8988T (cell line): Measurements from ENCODE around the gene MAML3.

Experiments
- DNase-seq: peaks from one replicate; pipeline ENCODE4 v3.0.0; 2011

The MAML3 gene

DNA sequence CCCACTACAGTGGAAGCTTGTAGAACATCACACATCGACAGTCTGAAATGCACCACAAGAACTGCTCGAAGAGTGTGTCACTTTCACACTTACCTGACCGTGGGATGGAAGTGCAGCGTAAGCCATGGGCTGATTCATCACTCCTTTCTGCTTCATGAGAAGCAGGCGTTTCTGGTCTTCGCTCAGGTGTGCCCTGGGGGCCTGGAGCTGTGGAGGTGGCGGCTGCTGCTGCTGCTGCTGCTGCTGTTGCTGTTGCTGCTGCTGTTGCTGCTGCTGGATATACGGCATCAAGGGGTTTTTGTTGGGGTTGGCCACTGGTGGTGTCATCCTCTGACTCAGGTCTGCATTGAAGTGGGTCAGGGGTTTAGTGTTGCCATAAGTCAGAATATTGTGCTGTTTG lies 264.7 kb downstream of the MAML3 start:
- DNase-seq = no peak

GRCh38 chr4:139887962-139888735 lies 265.8 kb downstream of the MAML3 start:
- DNase-seq = no peak

DNA sequence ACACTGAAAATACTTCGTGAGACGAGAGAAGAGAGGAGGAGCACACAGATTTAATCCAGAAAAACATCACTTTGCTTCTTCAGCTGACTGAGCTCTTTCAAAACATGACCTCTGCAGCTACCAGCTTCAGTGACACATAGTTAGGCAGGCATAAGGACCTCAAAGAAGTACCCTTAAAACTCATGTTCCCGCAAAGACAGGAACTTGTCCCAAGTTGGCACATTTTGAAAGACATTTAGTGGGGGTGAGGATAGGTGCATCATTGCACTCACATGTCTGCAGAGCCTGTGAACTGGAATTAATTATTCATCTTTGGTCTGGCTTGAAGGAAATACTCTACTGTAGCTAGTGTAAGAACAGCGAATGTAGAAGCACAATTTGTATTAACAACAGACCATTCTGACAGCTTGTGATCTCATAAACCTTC lies 266.6 kb downstream of the MAML3 start:
- DNase-seq = no peak

- DNase-seq = no peak
These were observed 267.2 kb downstream of the MAML3 start for GRCh38 chr4:139886798-139887197.

DNA sequence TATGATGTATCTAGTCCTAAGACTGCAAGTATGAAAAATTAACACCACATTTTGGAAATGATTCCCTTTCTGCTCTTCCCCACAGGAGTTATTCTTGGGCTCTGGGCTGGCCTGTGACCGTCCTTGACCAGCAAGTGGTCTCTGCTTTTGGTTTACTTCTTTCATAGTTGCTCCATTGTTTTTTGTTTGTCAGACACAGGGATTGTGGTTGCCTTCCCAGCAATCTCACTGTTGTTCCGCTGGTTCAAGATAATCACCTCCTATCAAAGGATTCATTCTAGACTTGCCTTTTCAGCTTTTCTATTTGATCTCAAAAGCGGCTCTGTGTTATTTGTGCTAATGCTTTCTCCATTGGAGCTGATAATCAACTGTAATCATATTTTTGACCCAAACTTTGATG lies 269.5 kb downstream of the MAML3 start:
- DNase-seq = no peak

GRCh38 chr4:139880841-139881240 lies 273.1 kb downstream of the MAML3 start:
- DNase-seq = no peak

DNA sequence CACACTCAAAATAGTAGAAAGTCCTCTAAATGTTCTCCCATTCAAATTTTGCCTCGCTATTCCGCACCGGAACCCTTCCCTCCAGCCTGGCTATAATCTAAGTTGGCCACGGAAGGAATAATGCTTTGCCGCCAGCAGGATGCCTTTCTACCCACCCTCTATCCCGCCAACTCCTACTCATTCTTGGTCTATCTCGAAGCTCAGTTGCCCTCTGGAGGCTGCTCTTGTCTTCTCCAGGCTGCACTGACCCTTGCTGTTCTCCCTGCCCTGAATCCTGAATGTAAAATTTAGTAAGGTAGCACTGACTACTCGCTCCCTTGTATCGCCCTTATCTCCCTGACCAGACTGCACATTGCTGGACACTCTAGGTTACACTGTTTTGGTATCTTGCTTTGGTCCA lies 275.9 kb downstream of the MAML3 start:
- no peak for DNase-seq

DNA sequence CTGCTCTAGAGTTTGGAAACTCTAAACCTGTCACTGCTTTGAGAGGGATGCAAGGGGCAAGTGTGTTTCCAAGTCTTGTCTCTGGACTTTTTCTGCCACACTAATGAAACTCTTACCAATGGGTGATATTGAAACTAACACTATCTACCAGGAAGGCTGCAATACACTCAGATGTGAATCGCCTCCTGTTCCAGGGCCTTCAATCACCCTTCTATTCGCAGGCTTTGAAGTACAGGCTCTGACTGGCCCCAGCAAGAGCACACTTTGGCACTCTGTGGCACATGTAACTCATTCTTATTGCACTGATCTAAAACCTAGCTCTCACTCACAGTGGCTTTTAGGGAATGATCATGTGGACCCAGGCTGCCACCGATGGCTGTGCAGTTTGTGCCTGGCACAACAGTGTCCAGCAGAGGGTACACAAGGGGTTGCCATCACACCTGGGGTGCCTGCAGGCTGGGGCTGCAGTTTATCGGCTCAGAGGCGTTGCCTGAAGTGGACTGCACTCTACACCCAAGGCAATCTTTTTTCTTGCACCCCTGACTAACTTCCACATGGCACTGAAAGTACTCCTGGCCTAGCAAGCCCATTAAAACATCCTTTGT lies 277.5 kb downstream of the MAML3 start:
- no peak for DNase-seq

DNA sequence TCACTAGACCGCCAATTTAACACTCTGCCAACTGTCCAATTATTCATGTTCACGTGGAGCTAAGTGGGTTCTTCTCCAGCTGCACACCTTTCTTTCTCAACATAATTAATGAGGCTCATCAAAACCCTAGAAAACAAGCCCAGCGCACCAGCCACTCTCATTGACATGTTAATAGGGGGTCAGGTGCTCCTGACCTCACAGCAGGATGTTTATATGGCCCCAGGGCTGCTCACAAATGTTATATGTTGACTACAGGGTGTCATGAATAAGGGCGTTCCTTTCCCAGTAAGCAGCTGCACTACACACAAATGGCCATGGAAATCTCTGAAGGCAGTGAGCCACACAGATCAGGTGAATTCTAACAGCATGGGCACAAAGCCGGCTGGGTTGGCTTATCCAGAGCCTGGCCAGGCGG lies 278.6 kb downstream of the MAML3 start:
- DNase-seq = no peak

GRCh38 chr4:139873111-139873860 lies 280.7 kb downstream of the MAML3 start:
- no peak for DNase-seq

GRCh38 chr4:139872274-139872673 lies 281.7 kb downstream of the MAML3 start:
- DNase-seq = no peak

DNA sequence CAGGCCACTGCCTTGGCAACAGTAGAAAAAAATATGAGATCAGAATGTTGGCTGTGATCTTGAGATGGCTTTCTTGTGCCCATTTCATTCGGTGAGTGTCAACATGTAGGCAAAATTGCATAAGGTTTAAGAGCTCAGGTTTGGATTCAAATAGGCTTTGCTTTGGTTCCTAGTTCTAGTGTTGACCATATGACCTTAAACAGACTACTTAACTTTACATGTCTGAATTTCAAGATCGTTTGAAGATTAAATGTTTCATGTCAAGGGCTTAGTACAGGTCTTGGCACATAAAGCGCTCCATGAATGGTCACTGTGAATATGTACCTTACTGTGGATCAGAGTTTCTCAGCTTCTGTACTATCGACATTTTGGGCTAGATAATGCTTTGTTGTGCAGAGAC lies 284.2 kb downstream of the MAML3 start:
- no peak for DNase-seq

- DNase-seq = no peak
These were observed 287.6 kb downstream of the MAML3 start for GRCh38 chr4:139866276-139866962.

GRCh38 chr4:139865537-139865936 lies 288.4 kb downstream of the MAML3 start:
- no peak for DNase-seq

DNA sequence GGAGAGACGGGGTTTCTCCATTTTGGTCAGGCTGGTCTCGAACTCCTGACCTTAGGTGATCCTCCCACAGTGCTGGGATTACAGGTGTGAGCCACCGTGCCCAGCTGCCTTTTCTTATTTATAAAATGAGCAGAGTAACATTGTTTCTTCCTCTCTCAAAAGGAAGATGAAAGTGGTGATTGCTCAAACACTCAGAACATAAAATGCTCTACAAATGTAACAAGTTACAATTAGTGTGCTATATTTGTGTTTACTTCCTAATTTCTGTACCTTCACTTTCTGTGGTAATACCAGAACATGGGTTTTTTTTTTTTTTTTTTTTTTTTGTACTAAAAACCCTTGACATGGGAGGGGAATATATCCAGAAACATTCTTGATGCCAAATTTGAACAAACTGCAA lies 290.5 kb downstream of the MAML3 start:
- DNase-seq = no peak

GRCh38 chr4:139861471-139861870 lies 292.5 kb downstream of the MAML3 start:
- no peak for DNase-seq

- no peak for DNase-seq
These were observed 293.5 kb downstream of the MAML3 start for GRCh38 chr4:139860435-139861024.

DNA sequence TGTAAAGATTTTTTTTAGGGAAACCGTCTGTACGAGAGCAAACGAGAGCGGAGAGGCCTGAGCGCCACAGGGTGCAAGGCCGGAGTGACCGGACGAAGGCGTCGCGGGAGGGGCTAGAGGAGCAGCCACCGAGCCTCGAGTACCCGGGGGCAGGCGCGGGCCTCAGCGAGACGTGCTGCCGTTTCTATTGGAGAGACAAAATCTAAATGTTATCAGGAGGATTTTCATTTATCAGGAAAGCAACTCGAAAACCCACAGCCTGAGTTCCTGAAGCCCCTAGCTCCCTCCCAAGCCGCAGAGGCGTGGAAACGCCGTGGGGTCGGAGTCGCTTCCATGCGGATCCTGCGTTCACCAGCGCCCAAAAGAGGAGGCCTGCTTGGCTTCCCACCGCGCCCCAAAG lies 294.1 kb downstream of the MAML3 start:
- DNase-seq = no peak

DNA sequence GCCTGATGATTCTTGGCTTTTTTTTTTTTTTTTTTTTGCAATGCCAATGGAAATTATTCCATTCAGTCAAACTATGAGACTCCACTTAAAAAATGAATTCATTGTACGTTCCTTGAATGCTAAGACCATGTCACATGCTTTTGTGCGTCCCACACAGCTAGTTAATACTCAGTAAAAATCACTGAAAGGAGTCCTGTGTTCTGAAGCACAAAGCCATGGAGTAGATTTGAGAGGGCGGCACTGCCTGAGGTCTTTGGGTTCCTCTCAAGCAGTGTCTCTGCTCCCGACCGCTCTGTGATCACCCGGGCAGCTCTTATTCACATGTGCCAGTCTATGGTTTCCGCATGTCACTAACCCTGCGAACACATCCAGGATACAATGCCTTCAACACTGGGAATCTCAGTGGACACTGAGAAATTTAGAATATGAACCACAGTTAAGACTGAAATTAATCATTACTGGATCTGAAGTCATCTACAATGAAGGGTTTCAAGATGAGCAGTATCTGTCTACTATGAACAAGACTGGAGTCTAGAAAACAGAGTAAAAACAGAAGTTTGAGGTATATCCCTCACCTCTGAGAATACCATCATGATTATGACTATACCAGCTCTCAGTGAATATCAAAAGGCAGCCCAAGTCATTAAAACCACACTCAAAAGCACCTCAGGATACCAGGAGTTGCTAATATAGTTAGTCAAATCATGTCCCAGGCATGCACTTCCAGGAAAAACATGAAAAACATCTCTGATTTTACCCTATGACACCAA lies 295.4 kb downstream of the MAML3 start:
- DNase-seq = no peak

DNA sequence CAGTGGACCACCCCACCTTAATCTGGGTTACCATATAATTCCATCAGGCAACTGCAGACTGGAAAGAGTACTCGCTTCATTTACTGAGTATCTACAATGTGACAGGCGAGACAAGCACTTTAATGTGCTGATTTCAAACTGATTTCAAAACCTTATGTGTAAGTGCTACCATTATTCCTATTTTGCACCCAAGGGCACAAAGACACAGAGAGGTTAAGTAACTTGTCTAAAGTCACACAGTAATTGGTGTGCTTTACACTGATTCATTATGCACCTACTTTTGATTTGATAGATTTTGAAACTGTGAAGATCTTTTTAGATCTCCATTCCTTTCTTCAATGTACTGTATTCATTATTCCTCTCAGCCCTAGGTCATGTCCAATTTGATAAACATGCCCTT lies 296.0 kb downstream of the MAML3 start:
- no peak for DNase-seq

- no peak for DNase-seq
These were observed 297.0 kb downstream of the MAML3 start for GRCh38 chr4:139857021-139857420.
